Activated naive CD8-positive, alpha-beta T cell treated with anti-CD3 and anti-CD28 coated beads, Interleukin-2, amount 10 ng/mL, durations not matched to agents 7 days and 5 days (primary cell): ENCODE data around the gene PRX. TPM values are rescaled to one million over a fixed set of nuclear protein-coding genes. Genes with fewer than 3 reads are reported as not detected.

Source experiments
- ATAC-seq: fragments of 150-1000 bp; cut with Tn5 transposase; one replicate; pipeline ENCODE4 v1.10.0; 2021; ENCODE audit warnings: low read depth, moderate library complexity
- POLR2A ChIA-PET: fragments of 350-600 bp; sonication (Branson Sonifier 250); formaldehyde crosslinking; loops from one replicate; lab custom pipeline; 2021; ENCODE audit warnings: antibody characterized with exemption; lab: Charles Lee
- DNase-seq: peaks from one replicate; pipeline ENCODE4 v3.0.0; 2021
- H3K27ac Mint-ChIP-seq: one replicate; pipeline ENCODE4 v1.8.0; 2022; ENCODE audit warnings: mild to moderate bottlenecking, mixed read lengths
- H3K27me3 Mint-ChIP-seq: one replicate; pipeline ENCODE4 v1.8.0; 2022; ENCODE audit warnings: mild to moderate bottlenecking, moderate library complexity, mixed read lengths
- H3K36me3 Mint-ChIP-seq: one replicate; pipeline ENCODE4 v1.8.0; 2021; ENCODE audit warnings: mild to moderate bottlenecking, mixed read lengths
- H3K4me1 Mint-ChIP-seq: one replicate; pipeline ENCODE4 v1.8.0; 2021; ENCODE audit warnings: mixed read lengths
- H3K4me3 Mint-ChIP-seq: one replicate; pipeline ENCODE4 v1.8.0; 2022; ENCODE audit warnings: mild to moderate bottlenecking, moderate library complexity, mixed read lengths
- H3K9me3 Mint-ChIP-seq: one replicate; pipeline ENCODE4 v1.8.0; 2021; ENCODE audit warnings: mixed read lengths
- microRNA-seq: library from miRNA; unstranded; fragments of <30 nt; microRNA quantifications from one replicate; pipeline ENCODE4 v1.2.0, GENCODE V29; 2022
- total RNA-seq, 2 experiments: library from RNA; stranded (reverse); gene quantifications; one replicate each; pipeline ENCODE4 v1.2.3, GENCODE V29; 2021

PRX gene
- total RNA-seq, 2 experiments from 2014 or later: 2.3 to 2.5 TPM

GRCh38 chr19:40356681-40357595 is 56.2 kb downstream of the PRX start:
- POLR2A ChIA-PET: no interaction called here
- peaks cover 5% of the 10 kb centered on the region for H3K36me3 Mint-ChIP-seq
- no peak overlapping the region for H3K4me3 Mint-ChIP-seq
- H3K4me1 Mint-ChIP-seq: peaks cover 16% of the 10 kb centered on the region
- no peak for DNase-seq
- no peaks in the 10 kb centered on the region for H3K27me3 Mint-ChIP-seq
- ATAC-seq: no peak
- H3K9me3 Mint-ChIP-seq: no peaks in the 10 kb centered on the region
- no peak overlapping the region for H3K27ac Mint-ChIP-seq

- ATAC-seq (no peak), DNase-seq (no peak)
- Mint-ChIP-seq H3K36me3 (peaks cover 7% of the 10 kb centered on the region), H3K27ac (no peak overlapping the region), H3K4me3 (no peak overlapping the region), H3K27me3 (no peaks in the 10 kb centered on the region), H3K4me1 (peaks cover 19% of the 10 kb centered on the region), H3K9me3 (no peaks in the 10 kb centered on the region)
- POLR2A ChIA-PET: no interaction called here
Measured at GRCh38 chr19:40355975-40356680, 57.0 kb downstream of the PRX start.

GRCh38 chr19:40348961-40349507 is 64.1 kb downstream of the PRX start:
- Mint-ChIP-seq H3K4me1 (peaks cover 29% of the 10 kb centered on the region), H3K4me3 (peak overlapping the region; percentile 96), H3K27ac (peak overlapping the region; percentile 95), H3K27me3 (no peaks in the 10 kb centered on the region), H3K9me3 (no peaks in the 10 kb centered on the region), H3K36me3 (peaks cover 9% of the 10 kb centered on the region)
- ATAC-seq (no peak), DNase-seq (no peak)
- POLR2A ChIA-PET: interaction anchor here (1.0 to 1.8 kb wide), 6 partner anchors 17 to 117 kb away, joined by 3 to 9 read pairs (median 4); partner anchors contain the start of genes AKT2, BLVRB and SERTAD1

GRCh38 chr19:40348125-40348913 is 64.9 kb downstream of the PRX start, which contains the start of the genes C19orf47 and PLD3:
Gene C19orf47 (minus strand): TSS chr19:40348397. CDS start chr19:40341857, 6,540 bp downstream.
Gene PLD3 (plus strand): TSS chr19:40348695. CDS start chr19:40366484, 17,789 bp downstream.
- DNase-seq (peak; percentile 98), ATAC-seq (peak; percentile 95)
- Mint-ChIP-seq H3K9me3 (no peaks in the 10 kb centered on the region), H3K4me3 (peak within 1 kb of the TSS; percentile 96), H3K36me3 (peaks cover 9% of the 10 kb centered on the region), H3K27ac (peak within 1 kb of the TSS; percentile 95), H3K4me1 (peaks cover 30% of the 10 kb centered on the region), H3K27me3 (no peaks in the 10 kb centered on the region)
- POLR2A ChIA-PET: interaction anchor here (0.8 to 1.8 kb wide), 12 partner anchors 13 to 118 kb away, joined by 3 to 9 read pairs (median 4); partner anchors contain the start of genes AKT2, BLVRB, SERTAD1 and SERTAD3

- Mint-ChIP-seq H3K27ac (no peak overlapping the region), H3K4me3 (no peak overlapping the region), H3K27me3 (no peaks in the 10 kb centered on the region), H3K36me3 (peaks cover 9% of the 10 kb centered on the region), H3K4me1 (peaks cover 29% of the 10 kb centered on the region), H3K9me3 (no peaks in the 10 kb centered on the region)
- no peak for ATAC-seq
- POLR2A ChIA-PET: no interaction called here
- no peak for DNase-seq
Measured at GRCh38 chr19:40344422-40344821, 68.8 kb downstream of the PRX start.

Small RNA genes lying within 50 kb of the gene (microRNA-seq; reads per million reads assigned to microRNA genes)
- not detected for gene MIR6796

Other genes with a start within 250 kb of the PRX start
- gene MAP3K10, start 222.0 kb downstream of the PRX start, total RNA-seq: 10 to 100 TPM; 25.6 to 26.4 TPM
- gene TTC9B, start 195.0 kb downstream of the PRX start, total RNA-seq: not detected
- under 1 TPM; 0.53 to 0.99 TPM for gene CCNP, start 186.7 kb downstream of the PRX start, total RNA-seq
- 100 to 1,000 TPM; 164 to 170 TPM for gene AKT2, start 128.0 kb downstream of the PRX start, total RNA-seq
- 10 to 100 TPM; 21.4 to 21.8 TPM for gene C19orf47, start 65.0 kb downstream of the PRX start, total RNA-seq
- 100 to 1,000 TPM; 104 to 109 TPM for gene PLD3, start 64.7 kb downstream of the PRX start, total RNA-seq
- under 1 TPM in 1 of 2 experiments, not detected in 1; 0.11 TPM for gene HIPK4, start 23.2 kb downstream of the PRX start, total RNA-seq
- gene SERTAD1, start 12.6 kb upstream of the PRX start, total RNA-seq: 1 to 10 TPM; 7.3 to 7.9 TPM
- gene SERTAD3, start 31.0 kb upstream of the PRX start, total RNA-seq: 10 to 100 TPM; 12.9 to 13.5 TPM
- 10 to 100 TPM; 20.4 to 21.5 TPM for gene BLVRB, start 52.4 kb upstream of the PRX start, total RNA-seq
- gene SPTBN4, start 53.6 kb upstream of the PRX start, total RNA-seq: under 1 TPM; 0.39 to 0.40 TPM
- gene SHKBP1, start 163.5 kb upstream of the PRX start, total RNA-seq: 100 to 1,000 TPM; 139 to 140 TPM
- gene LTBP4, start 188.0 kb upstream of the PRX start, total RNA-seq: 10 to 100 TPM; 83.3 to 94.0 TPM